Upper lobe of left lung (tissue), 4 donors: Measurements from ENCODE around the gene SMIM11.
"Not testable (repeated sequence)": the region's sequence is repeated elsewhere in the genome, so short reads cannot be mapped to it uniquely, and the experiment has no call there.

Experiments used
- CTCF ChIP-seq, 6 experiments: fragments of 450-650 bp in 4 of 6; fragments of 200-600 bp in 2 of 6; sonication (generic) in 2 of 6; IDR thresholded peaks; one replicate each; pipeline ENCODE4 v1.5.1; 2016 to 2019; ENCODE audit warnings: antibody characterized with exemption in 6 of 6
- EP300 ChIP-seq, 4 donors: sonication (generic); formaldehyde crosslinking; IDR thresholded peaks; one replicate each; pipeline ENCODE4 v1.5.1; 2017; ENCODE audit warnings: antibody characterized with exemption in 4 of 4, control low read depth in 2 of 4
- POLR2A ChIP-seq, 4 donors: fragments of 450-650 bp; IDR thresholded peaks; one replicate each; pipeline ENCODE4 v1.5.1; 2016 to 2017; ENCODE audit warnings: antibody characterized with exemption in 4 of 4, mild to moderate bottlenecking in 2 of 4
- POLR2AphosphoS5 ChIP-seq, 2 donors: sonication (generic); formaldehyde crosslinking; IDR thresholded peaks; one replicate each; pipeline ENCODE4 v1.5.1; 2017; ENCODE audit warnings: antibody characterized with exemption in 2 of 2

GRCh38 chr21:34375619-34375972 lies 289 bp downstream of the SMIM11 start:
- not testable (repeated sequence) for TF ChIP-seq CTCF, EP300, POLR2AphosphoS5, POLR2A (IDR thresholded peaks at IDR 0.05)
